ENCODE results near the gene MEGF6.

MEGF6 gene

GRCh38 chr1:3566003-3566885, 45.1 kb downstream of the MEGF6 start:
- no peak overlapping the region for H3K27ac ChIP-seq
- no peak overlapping the region for H3K4me3 ChIP-seq

- Histone ChIP-seq H3K27ac (no peak overlapping the region), H3K4me3 (no peak overlapping the region)
Observed at GRCh38 chr1:3564921-3565831, 46.1 kb downstream of the MEGF6 start.

GRCh38 chr1:3563610-3564009, 47.7 kb downstream of the MEGF6 start:
- H3K27ac ChIP-seq: no peak overlapping the region
- no peak overlapping the region for H3K4me3 ChIP-seq

GRCh38 chr1:3563125-3563524, 48.2 kb downstream of the MEGF6 start:
- H3K27ac ChIP-seq: no peak overlapping the region

GRCh38 chr1:3562712-3563111, 48.6 kb downstream of the MEGF6 start:
- H3K4me3 ChIP-seq: no peak overlapping the region
- H3K27ac ChIP-seq: no peak overlapping the region

More at GRCh38 chr1:3563125-3563524, 48.2 kb downstream of the MEGF6 start:
- H3K4me3 ChIP-seq: no peak overlapping the region

GRCh38 chr1:3561702-3562101, 49.6 kb downstream of the MEGF6 start:
- H3K4me3 ChIP-seq: no peak overlapping the region
- peak overlapping the region in 1 of 21 experiments; percentile 22 for H3K27ac ChIP-seq

- H3K27ac ChIP-seq: peak overlapping the region in 3 of 21 experiments; percentile 17 to 53 (median 24)
Observed at GRCh38 chr1:3560981-3561380, 50.3 kb downstream of the MEGF6 start.

GRCh38 chr1:3560251-3560871, 50.9 kb downstream of the MEGF6 start:
- Histone ChIP-seq H3K27ac (peak overlapping the region in 3 of 21 experiments; percentile 17 to 53 (median 24)), H3K4me3 (no peak overlapping the region)

More at GRCh38 chr1:3560981-3561380, 50.3 kb downstream of the MEGF6 start:
- no peak overlapping the region for H3K4me3 ChIP-seq

- Histone ChIP-seq H3K27ac (peak overlapping the region in 2 of 21 experiments; percentile 52 to 70), H3K4me3 (no peak overlapping the region)
Observed at GRCh38 chr1:3558036-3558726, 53.1 kb downstream of the MEGF6 start.

- peak overlapping the region in 2 of 21 experiments; percentile 52 to 84 for H3K27ac ChIP-seq
- no peak overlapping the region for H3K4me3 ChIP-seq
Observed at GRCh38 chr1:3557366-3557765, 53.9 kb downstream of the MEGF6 start.

GRCh38 chr1:3556336-3556735, 55.0 kb downstream of the MEGF6 start:
- peak overlapping the region in 2 of 21 experiments; percentile 76 to 84 for H3K27ac ChIP-seq
- H3K4me3 ChIP-seq: no peak overlapping the region

GRCh38 chr1:3555131-3555920, 56.0 kb downstream of the MEGF6 start:
- peak overlapping the region in 3 of 21 experiments; percentile 59 to 84 (median 76) for H3K27ac ChIP-seq
- H3K4me3 ChIP-seq: no peak overlapping the region

- H3K4me3 ChIP-seq: no peak overlapping the region
- peak overlapping the region in 8 of 21 experiments; percentile 4 to 84 (median 53) for H3K27ac ChIP-seq
Observed at GRCh38 chr1:3553940-3554223, 57.4 kb downstream of the MEGF6 start.

- no peak overlapping the region for H3K4me3 ChIP-seq
- H3K27ac ChIP-seq: peak overlapping the region in 9 of 21 experiments; percentile 3 to 84 (median 47)
Observed at GRCh38 chr1:3553166-3553939, 58.0 kb downstream of the MEGF6 start.

GRCh38 chr1:3552751-3553150, 58.6 kb downstream of the MEGF6 start:
- Histone ChIP-seq H3K4me3 (no peak overlapping the region), H3K27ac (peak overlapping the region in 6 of 21 experiments; percentile 3 to 84 (median 58))

GRCh38 chr1:3552176-3552575, 59.1 kb downstream of the MEGF6 start:
- Histone ChIP-seq H3K4me3 (no peak overlapping the region), H3K27ac (peak overlapping the region in 1 of 21 experiments; percentile 84)

GRCh38 chr1:3551711-3552110, 59.6 kb downstream of the MEGF6 start:
- Histone ChIP-seq H3K4me3 (no peak overlapping the region), H3K27ac (peak overlapping the region in 1 of 21 experiments; percentile 84)

GRCh38 chr1:3551290-3551678, 60.0 kb downstream of the MEGF6 start:
- H3K27ac ChIP-seq: no peak overlapping the region
- H3K4me3 ChIP-seq: no peak overlapping the region
